Skin of body (tissue), 2 donors: ENCODE results near the gene KCNIP1. TPM values are rescaled to one million over a fixed set of nuclear protein-coding genes. Genes with fewer than 3 reads are reported as not detected.

ENCODE experiments used
- DNase-seq: peaks from one replicate; lab custom pipeline; 2025; lab: John Stamatoyannopoulos, UW
- total RNA-seq: library from RNA; depleted of rRNA; stranded (reverse); fragments of >200 nt; gene quantifications from one replicate; pipeline ENCODE4 v1.2.3, GENCODE V29; 2014

Gene KCNIP1
- total RNA-seq, 1 donor from 2014 or later = 2.5 TPM

DNA sequence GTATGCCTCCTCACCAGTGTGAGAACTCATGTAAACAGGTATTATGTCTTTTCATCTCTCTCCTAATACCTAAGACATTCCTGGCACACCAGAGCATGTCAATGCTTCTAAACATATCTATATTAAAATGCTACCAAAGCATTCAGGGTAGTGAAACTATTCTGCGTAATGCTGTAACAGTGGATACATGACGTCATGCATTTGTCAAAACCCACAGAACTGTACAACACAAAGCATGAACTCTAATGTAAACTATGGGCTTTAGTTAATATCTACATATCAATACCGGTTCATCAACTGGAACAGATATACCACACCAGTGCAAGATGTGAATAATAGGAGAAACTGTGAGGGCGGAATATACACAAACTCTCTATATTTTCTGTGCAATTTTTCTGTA lies 207.5 kb downstream of the KCNIP1 start:
- DNase-seq = no peak

DNA sequence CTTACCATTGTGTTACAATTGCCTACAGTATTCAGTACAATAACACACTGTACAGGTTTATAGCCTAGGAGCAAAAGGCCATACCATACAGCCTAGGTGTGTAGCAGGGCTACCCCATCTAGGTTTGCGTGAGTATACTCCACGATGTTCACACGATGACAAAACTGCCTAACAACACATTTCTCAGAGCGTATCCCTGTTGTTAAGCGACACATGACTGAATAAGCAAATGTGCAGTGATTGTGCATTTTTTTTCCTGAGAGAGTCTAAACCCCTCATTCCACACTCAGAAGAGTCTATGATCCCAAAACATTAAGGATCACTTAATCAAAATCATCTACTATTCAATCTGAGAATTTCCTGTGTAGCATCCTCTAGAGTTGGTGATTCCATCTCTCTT lies 211.3 kb downstream of the KCNIP1 start:
- DNase-seq = no peak

DNA sequence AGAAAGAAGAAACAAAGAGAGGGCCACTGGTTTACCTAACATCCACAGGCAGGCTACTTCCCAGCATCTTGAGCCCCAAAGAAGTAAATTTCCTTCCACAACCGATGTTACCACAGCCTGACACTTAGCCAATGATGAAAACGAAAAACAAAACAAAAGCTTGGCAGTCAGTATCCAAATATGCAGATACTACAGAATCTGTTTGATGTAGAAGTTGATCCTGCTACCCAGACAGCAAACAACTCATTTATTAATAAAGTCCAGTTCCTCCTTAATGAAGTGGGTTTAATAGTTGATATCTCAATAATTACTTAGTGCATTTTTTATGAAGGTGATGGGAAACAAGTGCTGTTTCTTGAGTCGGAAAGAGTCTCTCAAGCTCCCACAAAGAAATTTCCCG lies 212.6 kb downstream of the KCNIP1 start:
- DNase-seq = no peak

DNA sequence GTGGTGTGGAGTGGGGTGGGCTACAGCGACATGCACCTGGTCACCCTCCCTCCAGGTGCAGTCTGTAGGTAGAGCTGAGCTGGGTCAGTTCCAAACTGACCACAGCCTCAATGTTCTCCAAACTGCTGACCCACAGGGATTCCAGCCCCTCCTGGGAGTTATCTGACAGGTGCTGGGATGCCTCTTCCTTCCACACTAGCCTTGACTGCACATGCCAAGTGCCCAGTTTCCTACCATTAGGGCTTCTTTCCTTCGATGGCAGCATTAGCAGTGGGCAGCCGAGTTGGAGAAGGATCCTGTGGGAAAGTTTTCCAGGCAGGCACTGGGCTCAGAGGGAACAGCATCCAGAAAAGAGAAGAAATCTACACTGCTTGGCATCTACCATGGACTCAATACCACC lies 215.7 kb downstream of the KCNIP1 start:
- no peak for DNase-seq

DNA sequence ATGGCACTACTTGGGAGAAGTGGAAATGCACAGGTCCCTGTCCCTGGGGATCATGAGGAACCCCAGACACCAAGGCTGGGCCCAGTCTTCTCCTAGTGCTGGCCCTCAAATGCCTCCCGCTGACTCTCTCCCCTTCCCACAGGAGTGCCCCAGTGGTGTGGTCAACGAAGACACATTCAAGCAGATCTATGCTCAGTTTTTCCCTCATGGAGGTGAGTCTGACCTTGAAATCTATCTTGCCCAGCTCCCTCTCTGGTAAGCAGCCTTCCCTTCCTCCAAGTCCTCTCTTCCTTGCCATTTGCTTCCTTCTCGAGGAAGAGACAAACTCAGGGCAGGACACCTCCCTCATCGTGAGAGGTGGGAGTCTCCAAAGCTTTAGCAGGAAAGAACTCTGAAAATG lies 216.4 kb downstream of the KCNIP1 start:
- no peak for DNase-seq

DNA sequence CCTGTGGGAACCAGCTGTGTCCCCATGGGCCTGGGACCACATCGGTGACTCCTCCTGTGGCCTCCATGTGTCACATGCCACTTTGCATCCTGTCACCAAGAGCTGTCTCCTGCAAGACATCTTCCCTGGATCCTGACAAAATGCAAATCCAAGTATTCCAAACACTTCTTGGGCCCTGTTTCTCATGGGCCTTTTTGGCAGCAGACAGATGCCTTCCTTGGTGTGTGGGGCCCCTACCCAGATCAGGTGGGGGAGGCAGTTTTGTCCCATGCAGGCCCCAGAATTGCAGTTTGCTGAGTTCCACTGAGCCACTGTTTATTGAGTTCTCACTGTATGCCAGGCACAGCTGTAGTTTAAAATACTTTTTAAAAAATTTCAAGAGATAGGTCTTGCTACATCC lies 217.2 kb downstream of the KCNIP1 start:
- DNase-seq = no peak

DNA sequence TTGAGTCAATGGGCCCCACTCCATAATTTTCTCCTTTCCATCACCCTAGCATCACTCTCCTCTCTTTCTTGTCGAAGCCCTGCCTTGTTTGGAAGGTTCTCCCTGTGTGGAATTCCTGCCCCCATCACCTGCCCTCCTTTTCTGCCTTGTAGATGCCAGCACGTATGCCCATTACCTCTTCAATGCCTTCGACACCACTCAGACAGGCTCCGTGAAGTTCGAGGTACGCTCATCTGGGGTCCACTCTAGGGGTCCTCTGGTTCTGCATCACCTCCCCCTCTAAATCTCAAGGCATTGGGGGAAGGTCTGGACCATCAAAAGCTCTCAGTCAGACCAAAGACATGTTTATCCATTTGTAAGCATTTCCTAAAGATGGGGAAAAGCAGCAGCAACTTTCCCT lies 217.9 kb downstream of the KCNIP1 start:
- DNase-seq = no peak

DNA sequence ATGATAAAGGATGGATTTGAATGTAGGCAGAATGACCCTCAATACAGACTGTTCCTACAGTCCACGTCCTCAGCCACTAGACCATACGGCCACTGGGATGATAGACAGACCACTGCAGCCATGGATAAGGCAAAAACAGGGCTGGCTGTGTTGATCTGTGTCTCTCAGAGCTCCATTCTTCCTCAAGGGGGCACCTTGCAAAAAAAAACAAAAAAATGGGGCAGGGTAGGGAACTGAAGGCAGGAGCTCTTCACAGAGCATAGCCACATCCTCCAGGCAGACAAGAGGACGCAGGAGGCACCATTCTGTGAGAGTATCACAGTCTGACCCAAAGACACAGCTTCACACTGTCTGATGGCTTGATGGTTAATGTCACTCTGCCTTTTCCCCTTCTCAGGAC lies 218.5 kb downstream of the KCNIP1 start:
- DNase-seq = no peak

DNA sequence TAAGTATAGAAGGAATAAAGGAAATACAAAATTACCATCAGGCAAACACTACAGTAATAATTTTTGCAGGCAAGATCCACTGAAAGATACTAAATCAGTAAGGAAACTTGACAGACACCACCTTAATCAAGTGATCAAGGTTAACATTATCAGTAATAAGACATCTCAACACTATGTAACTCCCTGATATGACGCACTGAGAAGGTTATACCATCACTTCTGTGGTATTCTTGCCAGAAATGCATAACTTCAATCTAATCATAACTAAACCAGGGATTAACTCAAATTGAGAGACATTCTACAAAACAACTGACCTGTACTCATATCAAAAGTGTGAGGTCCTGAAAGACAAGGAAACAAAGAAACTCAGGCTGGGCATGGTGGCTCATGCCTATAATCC lies 227.2 kb downstream of the KCNIP1 start:
- DNase-seq = no peak

DNA sequence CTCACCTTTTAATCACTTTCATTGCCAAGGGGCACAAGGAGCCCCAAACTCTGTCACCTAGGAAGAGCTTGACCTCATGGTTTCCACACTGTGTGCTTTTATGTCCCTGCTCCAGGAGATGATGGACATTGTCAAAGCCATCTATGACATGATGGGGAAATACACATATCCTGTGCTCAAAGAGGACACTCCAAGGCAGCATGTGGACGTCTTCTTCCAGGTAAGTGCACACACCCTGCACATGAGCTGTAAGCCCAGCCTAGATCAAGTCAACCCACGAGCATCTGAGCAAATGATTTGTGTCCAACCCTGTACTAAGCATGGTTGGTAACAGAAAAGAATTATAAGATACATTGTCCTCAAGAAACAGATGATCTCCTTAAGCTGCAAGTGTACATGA lies 228.9 kb downstream of the KCNIP1 start:
- no peak for DNase-seq

DNA sequence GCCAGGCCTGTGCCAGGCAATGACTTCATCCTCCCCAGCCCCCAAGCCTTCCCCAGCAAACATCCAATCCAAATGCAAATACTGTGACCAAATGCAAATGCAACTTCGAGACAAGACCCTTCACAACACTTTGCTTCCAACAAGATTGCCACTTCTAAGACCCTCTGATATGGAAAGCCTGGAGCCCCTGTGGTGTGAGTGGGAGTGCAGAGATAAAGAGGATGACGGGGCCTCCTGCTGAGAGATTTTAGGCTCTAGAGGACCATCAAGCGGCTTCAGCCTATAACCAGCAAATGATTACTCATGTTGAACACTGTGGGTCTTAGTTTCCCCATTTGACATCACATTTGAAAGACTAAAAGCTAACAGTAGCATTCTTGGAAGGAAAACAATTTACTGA lies 233.1 kb downstream of the KCNIP1 start:
- DNase-seq = no peak

DNA sequence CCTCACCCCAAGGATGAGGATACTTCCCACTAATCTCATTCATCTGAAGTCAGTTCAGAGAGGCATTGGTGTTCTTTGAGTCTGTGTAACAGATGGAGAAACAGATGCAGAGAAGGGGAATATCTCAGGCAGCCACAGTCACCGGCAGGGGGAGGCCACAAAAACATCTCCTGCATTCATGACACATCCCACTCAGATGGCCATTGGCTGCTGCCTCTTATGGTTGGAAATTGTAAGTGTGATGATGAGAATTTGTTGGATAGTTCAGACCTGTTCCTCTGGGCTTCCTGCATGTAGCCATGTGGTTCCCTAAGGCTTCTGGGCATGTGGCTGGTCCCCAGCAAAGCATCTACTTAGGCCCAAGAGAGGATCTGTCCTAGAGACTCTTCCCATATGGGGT lies 233.8 kb downstream of the KCNIP1 start:
- DNase-seq = no peak

DNA sequence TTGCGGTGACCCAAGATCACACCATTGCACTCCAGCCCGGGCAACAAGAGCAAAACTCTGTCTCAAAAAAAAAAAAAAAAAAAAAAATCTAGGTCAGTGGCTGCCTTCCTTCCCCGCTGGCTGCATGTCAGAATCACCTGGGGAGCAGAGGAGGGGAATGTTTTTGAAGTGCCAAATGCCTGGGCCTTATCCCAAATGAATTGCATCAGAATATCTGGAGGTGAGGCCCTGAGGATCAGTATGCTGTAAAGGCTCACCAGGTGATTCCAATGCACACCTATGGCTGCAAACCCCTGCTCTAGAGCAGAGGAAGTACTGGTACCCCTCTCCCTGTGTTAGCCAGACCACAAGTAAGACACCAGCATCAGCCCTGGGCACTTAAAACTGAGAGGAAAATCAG lies 235.0 kb downstream of the KCNIP1 start:
- no peak for DNase-seq

DNA sequence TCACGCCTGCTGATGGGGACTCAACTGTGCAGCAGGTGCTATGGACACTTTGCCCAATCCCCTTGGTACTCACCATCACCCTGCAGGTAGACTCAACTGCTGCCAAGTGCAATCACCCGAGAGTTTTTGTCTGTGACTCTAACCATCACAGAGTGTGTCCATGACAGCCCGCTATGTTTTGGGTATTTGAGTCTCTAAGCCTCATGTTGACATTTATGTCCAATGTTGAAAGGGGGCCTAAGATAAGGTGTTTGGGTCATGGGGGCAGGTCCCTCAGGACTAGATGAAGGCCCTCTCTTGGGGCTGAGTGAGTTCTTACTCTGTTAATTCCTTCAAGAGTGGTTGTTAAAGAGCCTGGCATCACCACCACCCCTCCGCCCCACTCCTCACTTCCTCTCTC lies 235.6 kb downstream of the KCNIP1 start:
- DNase-seq = no peak

DNA sequence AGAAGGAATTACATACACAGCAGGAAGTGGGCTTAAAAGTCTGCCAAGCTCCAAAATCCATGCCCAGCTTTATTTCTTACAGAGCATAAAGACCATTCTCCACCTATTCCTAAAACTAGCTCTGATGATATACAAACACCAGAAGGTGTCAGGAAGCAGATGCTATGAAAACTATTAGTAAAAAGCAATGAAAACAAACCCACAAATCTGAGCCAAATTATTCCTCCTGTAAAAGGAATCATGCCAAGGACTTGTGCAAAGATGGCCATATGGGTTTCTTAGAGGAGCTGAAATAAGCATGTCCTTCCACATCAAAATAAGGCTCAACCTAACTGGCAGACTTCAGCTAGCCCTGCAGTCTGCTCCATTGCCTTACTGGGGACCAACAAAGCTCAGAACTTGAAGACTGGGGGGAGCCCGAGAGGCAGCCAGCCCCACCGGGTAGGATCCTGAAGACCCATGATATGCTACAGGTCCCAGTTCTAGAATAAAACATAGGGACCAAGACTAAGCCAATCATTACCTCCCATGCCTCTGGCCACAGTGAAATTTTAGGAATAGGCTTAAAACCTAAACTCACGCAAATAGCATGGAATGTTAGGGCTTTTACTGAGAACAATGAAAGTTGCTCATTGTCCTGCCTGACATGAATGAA lies 236.9 kb downstream of the KCNIP1 start:
- no peak for DNase-seq

DNA sequence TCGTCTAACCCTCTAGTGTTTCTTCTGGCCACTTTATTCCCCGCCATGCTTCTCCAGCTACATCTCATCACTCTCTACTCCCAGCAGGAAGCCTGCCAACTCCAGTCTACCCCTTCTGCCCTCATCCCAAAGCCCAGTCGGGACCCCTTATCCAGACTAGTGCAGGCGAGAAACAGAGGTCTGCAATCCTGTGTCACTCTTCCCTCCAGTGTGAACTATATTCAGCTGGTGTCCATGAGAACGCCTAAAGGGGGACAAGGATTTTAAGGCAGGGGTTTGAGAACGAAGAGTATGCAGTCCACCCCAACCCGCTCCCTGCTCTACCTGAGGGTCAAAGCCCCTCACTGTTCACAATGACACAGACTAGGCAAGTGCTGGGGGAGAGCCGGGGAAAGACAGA lies 238.0 kb downstream of the KCNIP1 start:
- no peak for DNase-seq

DNA sequence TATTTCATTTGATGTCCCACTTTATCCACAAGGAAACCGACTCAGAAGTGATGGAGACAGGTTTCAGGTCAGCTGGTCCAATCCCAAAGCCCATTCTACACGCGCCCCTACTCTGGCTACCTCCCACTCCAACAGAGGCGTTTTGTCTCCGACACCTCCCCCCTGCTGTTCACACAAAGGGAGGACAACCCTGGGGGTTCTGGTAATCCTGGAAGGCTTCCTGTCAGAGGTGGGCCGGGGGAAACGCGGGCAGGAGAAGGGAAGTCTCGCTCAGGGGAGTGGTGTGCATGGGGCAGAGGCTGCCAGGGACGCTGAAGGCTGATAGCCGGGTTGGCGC lies 240.0 kb downstream of the KCNIP1 start:
- DNase-seq = no peak

DNA sequence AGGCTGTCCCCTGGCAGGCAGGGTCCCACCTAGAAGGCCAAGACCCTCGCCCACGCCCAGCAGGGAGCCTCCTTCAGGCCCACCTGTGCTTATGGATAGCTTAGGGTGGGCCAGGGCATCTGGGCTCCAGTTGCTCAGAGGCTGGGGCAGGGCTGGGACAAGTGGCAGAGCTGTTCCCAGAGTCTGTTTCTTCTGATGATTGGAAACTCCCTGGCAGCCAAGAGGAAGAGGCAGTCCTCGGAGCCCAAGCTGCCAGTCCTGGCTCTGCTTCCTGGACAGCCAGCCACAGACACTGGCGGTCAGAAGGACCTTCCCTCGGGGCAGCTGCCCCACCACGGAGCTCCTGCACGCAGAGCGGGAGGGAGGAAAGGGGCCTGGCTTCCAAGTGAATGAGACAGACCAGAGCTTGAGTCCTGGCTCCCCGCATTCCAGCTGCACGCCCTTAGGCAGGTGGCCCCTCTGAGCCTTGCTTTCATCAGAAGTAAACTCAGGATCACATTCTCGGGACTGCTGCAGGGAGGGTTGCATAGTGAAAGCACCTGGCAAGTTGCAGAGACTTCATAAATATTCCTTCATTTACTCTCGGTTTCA lies 241.8 kb downstream of the KCNIP1 start:
- DNase-seq = no peak

DNA sequence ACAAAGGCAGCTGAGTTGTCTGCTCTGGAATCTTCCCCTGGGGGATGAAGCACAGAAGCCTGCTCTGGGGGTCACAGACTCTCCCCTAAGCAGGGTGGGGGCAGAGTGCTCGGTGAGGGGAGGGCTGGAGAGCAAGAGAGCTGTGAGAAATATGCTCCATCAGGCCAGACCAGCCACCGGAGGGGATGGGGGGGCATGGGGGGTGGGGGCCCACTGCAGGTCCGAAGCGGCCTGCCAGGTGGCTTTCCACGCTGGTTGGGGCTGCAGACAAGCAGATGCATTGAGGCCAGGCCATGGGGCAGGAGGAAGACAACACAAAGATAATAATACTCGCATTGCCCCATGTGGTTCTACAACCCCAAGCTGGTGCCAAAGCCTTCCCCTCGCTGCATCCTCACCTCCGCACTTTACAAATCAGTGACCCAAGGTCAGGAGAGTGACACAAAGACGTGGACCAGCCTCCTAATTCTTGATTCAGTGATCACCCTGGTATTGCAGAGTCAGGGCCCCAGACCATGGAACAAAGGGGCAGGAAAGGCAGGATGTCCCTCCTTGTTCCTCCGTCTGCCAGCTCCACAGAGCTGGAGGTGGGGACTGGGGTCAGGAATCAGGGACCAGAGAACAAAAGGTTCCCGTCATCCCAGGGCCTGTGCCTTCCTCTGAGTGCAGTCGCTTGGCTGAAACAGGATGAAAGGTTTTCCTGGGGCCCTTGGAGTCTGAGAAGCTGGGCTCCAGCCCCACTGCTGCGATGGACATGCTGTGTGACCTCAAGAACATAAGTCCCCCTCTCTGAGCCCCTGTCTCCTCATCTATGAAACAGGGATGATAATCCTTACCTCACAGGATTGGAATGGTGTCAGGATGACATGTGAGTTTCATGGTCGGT lies 242.5 kb downstream of the KCNIP1 start:
- DNase-seq = no peak

DNA sequence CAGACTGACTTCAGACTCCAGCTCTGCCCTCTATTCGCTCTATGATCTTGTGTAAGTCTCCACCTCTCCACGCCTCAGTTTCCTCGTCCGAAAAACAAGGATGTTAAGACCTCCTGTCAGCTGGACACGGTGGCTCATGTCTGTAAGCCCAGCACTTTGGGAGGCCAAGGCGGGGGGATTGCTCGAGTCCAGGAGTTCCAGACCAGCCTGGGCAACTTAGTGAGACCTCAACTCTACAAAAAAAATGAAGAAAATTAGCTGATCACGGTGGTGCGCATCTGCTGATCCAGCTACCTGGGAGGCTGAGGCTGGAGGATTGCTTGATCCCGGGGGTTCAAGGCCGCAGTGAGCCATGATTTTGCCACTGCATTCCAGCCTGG lies 243.1 kb downstream of the KCNIP1 start:
- DNase-seq = no peak

DNA sequence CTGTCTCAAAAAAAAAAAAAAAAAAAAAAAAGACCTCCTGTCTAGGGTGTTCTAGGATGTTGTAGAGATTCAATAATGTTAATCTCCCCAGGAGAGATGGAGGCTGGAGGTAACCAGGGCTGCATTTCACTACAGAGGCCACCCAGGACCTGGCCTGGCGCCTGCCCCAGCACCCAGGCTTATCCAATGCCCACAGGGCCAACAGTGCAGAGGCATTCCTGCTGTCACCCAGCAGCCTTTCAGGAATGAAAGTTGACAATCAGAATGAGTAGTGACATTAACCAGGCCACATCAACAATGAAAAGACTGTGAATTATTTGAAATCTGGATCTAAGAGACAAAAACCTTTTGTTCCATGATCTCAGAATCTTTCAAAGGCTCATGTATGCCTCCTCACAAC lies 243.5 kb downstream of the KCNIP1 start:
- DNase-seq = no peak

DNA sequence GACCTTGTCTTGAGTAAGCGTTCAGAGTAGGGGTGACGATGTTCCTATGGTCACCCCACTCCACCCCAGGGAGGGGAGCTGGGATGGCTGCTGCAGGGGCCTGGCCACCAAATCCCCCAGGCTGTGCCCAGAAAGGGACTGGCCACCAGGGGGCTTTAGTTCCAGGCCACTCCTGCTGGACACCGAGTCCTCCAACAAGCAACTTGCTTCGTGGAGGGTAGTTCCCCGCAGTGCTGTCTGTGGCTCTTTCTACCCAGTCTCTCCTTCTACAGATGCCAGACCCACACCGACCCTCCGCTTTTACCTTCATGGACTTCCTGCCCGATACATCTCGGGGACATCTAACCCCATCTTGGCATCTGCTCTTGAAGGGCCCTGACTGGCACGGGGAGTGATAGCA lies 244.0 kb downstream of the KCNIP1 start:
- DNase-seq = no peak

DNA sequence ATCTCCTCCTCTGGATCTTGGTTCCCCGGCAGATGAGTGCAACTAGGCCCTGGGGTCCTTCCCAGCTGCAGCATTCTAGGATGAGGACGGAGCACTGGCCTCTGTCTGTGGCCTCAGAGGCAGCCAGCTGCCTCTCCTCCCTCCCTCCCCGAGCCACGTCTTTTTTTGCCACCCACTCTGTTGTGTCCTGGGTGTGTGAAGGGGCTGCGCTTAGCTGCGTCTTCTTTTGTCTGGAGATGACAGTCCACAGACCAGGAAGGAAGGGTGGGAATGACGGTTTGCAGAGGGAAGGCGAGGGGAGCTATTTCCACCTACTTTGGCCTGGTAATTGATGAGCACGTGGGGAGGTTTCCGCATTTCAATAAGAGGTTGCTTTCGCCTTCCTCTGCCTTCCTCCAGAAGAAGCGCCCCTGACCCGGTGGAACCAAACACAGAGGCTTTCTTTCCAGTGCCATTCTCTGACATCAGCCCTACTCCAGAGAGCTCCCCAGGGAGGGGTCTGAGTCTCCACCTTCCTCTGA lies 245.2 kb downstream of the KCNIP1 start:
- no peak for DNase-seq
